DOHH2 (cell line): Measurements from ENCODE around the gene NTMT1.

ENCODE experiments used
- EZH2phosphoT487 ChIP-seq: fragments of 200-600 bp; sonication (generic); IDR thresholded peaks from 2 replicates; pipeline ENCODE4 v1.6.1; 2017; ENCODE audit warnings: borderline replicate concordance, mild to moderate bottlenecking, antibody characterized with exemption, low read length, moderate library complexity, mixed read lengths
- TF ChIP-seq, protein P1 (sequence below): fragments of 200-600 bp; sonication (generic); IDR thresholded peaks from one replicate; pipeline ENCODE4 v1.5.1; 2014; ENCODE audit warnings: antibody characterized with exemption, mild to moderate bottlenecking, low read depth, low read length; ENCODE audit not compliant: poor library complexity, severe bottlenecking

DNA sequence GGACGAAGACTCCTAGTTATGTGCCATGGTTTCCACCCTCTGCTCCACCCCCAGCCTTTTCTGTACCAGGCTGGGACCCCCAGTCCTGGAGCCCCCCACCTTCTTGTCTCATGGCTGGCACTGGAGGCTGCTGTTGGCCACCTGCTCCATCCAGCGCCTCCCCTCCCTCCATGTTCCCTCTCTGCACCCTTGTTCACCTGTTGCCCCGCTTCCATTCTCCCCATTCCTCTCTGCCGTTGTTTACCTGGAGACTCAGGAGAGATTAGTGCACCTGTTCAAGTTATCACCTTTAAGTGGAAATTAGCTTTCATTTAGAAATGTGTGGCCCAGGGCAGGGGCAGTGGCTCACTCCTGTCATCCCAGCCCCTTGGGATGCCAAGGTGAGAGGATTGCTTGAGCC is 7.2 kb downstream of the NTMT1 start:
- TF ChIP-seq, protein P1, sequence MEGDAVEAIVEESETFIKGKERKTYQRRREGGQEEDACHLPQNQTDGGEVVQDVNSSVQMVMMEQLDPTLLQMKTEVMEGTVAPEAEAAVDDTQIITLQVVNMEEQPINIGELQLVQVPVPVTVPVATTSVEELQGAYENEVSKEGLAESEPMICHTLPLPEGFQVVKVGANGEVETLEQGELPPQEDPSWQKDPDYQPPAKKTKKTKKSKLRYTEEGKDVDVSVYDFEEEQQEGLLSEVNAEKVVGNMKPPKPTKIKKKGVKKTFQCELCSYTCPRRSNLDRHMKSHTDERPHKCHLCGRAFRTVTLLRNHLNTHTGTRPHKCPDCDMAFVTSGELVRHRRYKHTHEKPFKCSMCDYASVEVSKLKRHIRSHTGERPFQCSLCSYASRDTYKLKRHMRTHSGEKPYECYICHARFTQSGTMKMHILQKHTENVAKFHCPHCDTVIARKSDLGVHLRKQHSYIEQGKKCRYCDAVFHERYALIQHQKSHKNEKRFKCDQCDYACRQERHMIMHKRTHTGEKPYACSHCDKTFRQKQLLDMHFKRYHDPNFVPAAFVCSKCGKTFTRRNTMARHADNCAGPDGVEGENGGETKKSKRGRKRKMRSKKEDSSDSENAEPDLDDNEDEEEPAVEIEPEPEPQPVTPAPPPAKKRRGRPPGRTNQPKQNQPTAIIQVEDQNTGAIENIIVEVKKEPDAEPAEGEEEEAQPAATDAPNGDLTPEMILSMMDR, result no peak
- no peak for TF ChIP-seq EZH2phosphoT487
